ENCODE data around the gene DAPK2. TPM values are rescaled to one million over a fixed set of nuclear protein-coding genes. Genes with fewer than 3 reads are reported as not detected.
"Not testable (repeated sequence)": the region's sequence is repeated elsewhere in the genome, so short reads cannot be mapped to it uniquely, and the experiment has no call there.

Gene DAPK2
- total RNA-seq, 1 donor from 2014 or later = 0.53 TPM

- DNase-seq (ENCODE audit: low read depth) = no peak
Observed at GRCh38 chr15:64058279-64058678, 12.0 kb upstream of the DAPK2 start.

GRCh38 chr15:64053674-64054073 lies 7.4 kb upstream of the DAPK2 start:
- not testable (repeated sequence) for DNase-seq (ENCODE audit: low read depth)

GRCh38 chr15:64052925-64053491 lies 6.7 kb upstream of the DAPK2 start:
- DNase-seq (ENCODE audit: low read depth) = no peak

- DNase-seq (ENCODE audit: low read depth) = no peak
Observed at GRCh38 chr15:64051407-64052259, 5.3 kb upstream of the DAPK2 start.

GRCh38 chr15:64051093-64051402 lies 4.8 kb upstream of the DAPK2 start:
- DNase-seq (ENCODE audit: low read depth) = no peak

GRCh38 chr15:64050281-64051092 lies 4.2 kb upstream of the DAPK2 start:
- DNase-seq (ENCODE audit: low read depth) = peak; percentile 24

- no peak for DNase-seq (ENCODE audit: low read depth)
Observed at GRCh38 chr15:64048781-64049460, 2.6 kb upstream of the DAPK2 start.

GRCh38 chr15:64045774-64046420 lies 388 bp downstream of the DAPK2 start:
- no peak for DNase-seq (ENCODE audit: low read depth)

GRCh38 chr15:64045101-64045435 lies 1.2 kb downstream of the DAPK2 start:
- DNase-seq (ENCODE audit: low read depth) = no peak

GRCh38 chr15:64044300-64045100 lies 1.8 kb downstream of the DAPK2 start:
- DNase-seq (ENCODE audit: low read depth) = no peak

- no peak for DNase-seq (ENCODE audit: low read depth)
Observed at GRCh38 chr15:64038878-64039610, 7.2 kb downstream of the DAPK2 start.

GRCh38 chr15:64037966-64038365 lies 8.3 kb downstream of the DAPK2 start:
- DNase-seq (ENCODE audit: low read depth) = no peak

- DNase-seq (ENCODE audit: low read depth) = no peak
Observed at GRCh38 chr15:64037116-64037515, 9.2 kb downstream of the DAPK2 start.

- DNase-seq (ENCODE audit: low read depth) = no peak
Observed at GRCh38 chr15:64035525-64035924, 10.8 kb downstream of the DAPK2 start.

GRCh38 chr15:64034519-64034918 lies 11.8 kb downstream of the DAPK2 start:
- DNase-seq (ENCODE audit: low read depth) = no peak

- DNase-seq (ENCODE audit: low read depth) = no peak
Observed at GRCh38 chr15:64032329-64032728, 14.0 kb downstream of the DAPK2 start.

GRCh38 chr15:64030123-64030522 lies 16.2 kb downstream of the DAPK2 start:
- DNase-seq (ENCODE audit: low read depth) = no peak

GRCh38 chr15:64029633-64030032 lies 16.7 kb downstream of the DAPK2 start:
- no peak for DNase-seq (ENCODE audit: low read depth)

GRCh38 chr15:64029110-64029509 lies 17.2 kb downstream of the DAPK2 start:
- no peak for DNase-seq (ENCODE audit: low read depth)

- no peak for DNase-seq (ENCODE audit: low read depth)
Observed at GRCh38 chr15:64026591-64026990, 19.7 kb downstream of the DAPK2 start.

Data from myocyte (in vitro differentiated cells).